ENCODE results near the gene LCE5A.

Gene LCE5A

DNA sequence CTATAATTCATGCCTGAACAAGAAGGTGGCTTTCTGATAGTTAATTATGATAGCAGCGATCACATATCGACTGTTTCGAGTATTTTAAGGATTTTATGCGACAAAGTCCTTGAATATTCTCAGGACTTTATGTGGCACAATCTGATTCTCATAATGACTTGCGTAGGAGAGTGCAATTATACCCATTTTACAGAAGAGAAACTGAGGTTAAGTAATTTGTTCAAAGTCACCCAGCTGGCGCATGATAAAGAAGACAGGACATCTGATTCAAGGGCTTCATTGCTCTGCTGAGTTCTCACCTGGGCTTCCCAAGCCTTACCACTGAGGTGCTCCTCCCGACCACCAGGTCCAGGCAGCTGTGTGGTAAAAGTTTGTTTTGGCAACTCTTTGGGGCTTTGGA is 5.5 kb downstream of the LCE5A start:
- H3K9me3 ChIP-seq (ENCODE audit: control insufficient read depth, low read length), result peaks cover 73% of the 10 kb centered on the region
- H3K27ac ChIP-seq (ENCODE audit: low read depth, low read length, severe bottlenecking), result no peak overlapping the region
- 62 to 74% methylated on average over 4 to 5 of the region's 7 CpGs for WGBS, 2 experiments (ENCODE audit: insufficient coverage in 2 of 2)
- no peak overlapping the region for H3K4me3 ChIP-seq (ENCODE audit: extremely low read depth, insufficient read depth, low read length, poor library complexity, severe bottlenecking)
- H3K36me3 ChIP-seq (ENCODE audit: control insufficient read depth, insufficient read depth, low read length), result no peaks in the 10 kb centered on the region
- H3K4me1 ChIP-seq (ENCODE audit: control insufficient read depth, insufficient read depth, low read length, poor library complexity, severe bottlenecking), result no peaks in the 10 kb centered on the region

DNA sequence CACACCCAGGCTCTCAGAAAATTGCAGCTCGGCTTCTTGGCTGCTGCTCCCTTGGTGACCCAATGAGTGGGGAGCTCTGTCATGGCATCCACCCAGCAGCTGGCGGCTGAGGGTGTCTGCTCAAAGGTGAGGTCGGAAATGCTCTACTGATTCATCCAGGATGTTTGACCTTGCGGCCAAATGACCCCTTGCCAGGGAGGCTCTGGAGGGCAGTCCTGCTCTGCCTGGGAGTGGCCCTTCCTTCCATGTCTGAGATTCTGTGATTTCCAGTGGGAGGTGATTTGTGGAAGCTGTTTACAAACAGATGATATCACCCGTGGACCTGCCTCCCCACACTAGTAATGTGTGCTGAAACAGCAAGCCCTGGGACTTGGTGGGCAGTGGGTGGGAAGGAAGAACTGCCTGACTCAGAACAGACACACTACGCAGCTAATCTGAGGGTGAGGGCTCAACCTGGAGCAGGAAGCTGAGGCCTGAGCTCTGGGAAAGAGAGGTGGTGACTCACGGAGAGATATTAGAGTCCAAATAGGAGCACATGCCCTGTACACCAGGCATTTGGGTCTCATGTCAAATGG is 6.7 kb downstream of the LCE5A start:
- H3K4me1 ChIP-seq (ENCODE audit: control insufficient read depth, insufficient read depth, low read length, poor library complexity, severe bottlenecking), result no peaks in the 10 kb centered on the region
- H3K36me3 ChIP-seq (ENCODE audit: control insufficient read depth, insufficient read depth, low read length), result no peaks in the 10 kb centered on the region
- no peak overlapping the region for H3K4me3 ChIP-seq (ENCODE audit: extremely low read depth, insufficient read depth, low read length, poor library complexity, severe bottlenecking)
- H3K27ac ChIP-seq (ENCODE audit: low read depth, low read length, severe bottlenecking), result no peak overlapping the region
- 61 to 67% methylated on average over 6 of the region's 7 CpGs for WGBS, 2 experiments (ENCODE audit: insufficient coverage in 2 of 2)
- peaks cover 79% of the 10 kb centered on the region for H3K9me3 ChIP-seq (ENCODE audit: control insufficient read depth, low read length)

DNA sequence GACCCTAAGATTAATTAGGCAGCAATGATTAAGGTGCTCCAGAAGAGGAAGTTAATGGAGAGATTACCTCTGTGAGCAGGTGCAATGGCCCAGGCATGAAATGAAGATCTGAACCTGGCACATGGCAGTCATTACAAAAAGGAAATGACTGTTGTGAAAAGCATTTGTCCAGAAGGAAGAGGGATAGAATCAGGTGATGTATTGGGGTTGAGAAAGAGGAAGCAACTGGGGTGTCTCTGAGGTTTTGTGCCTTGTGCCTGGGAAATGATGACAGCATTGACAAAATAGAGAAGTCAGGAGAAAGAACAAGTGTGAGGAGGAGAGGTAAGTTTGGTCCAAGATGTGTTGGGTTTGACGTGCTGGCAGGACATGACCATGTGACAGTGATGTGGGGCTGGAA is 9.2 kb downstream of the LCE5A start:
- H3K36me3 ChIP-seq (ENCODE audit: control insufficient read depth, insufficient read depth, low read length), result no peaks in the 10 kb centered on the region
- no peak overlapping the region for H3K27ac ChIP-seq (ENCODE audit: low read depth, low read length, severe bottlenecking)
- no peaks in the 10 kb centered on the region for H3K4me1 ChIP-seq (ENCODE audit: control insufficient read depth, insufficient read depth, low read length, poor library complexity, severe bottlenecking)
- peaks cover 58% of the 10 kb centered on the region for H3K9me3 ChIP-seq (ENCODE audit: control insufficient read depth, low read length)
- H3K4me3 ChIP-seq (ENCODE audit: extremely low read depth, insufficient read depth, low read length, poor library complexity, severe bottlenecking), result no peak overlapping the region
- no CpG with 5 or more reads among the region's 1 CpG for WGBS, 2 experiments (ENCODE audit: insufficient coverage in 2 of 2)

DNA sequence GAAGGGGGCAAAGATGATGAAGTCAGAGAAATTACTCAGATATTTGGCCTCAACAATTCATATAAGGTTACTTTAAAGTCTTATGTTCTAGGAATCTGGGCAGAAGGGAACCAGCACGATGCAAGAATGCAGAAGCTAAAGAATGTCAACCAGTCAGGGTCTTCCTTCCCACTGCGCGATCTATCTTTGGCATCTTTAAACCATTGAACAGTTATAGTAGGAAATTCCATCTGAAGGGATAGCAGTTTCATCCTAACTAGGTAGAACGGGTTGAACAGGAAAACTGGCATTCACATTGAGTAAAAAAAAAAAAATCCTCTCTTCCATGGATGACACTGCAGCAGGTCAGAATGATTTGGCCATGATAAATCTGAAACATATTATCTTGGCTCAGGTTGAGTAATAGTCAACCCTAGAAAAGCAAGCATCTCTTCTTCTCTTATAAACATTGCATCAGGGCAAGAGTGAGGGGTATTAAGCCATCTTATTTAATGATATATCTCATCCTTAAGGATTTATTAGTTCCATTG is 10.0 kb downstream of the LCE5A start:
- Histone ChIP-seq H3K27ac (ENCODE audit: low read depth, low read length, severe bottlenecking) (no peak overlapping the region), H3K4me1 (ENCODE audit: control insufficient read depth, insufficient read depth, low read length, poor library complexity, severe bottlenecking) (no peaks in the 10 kb centered on the region), H3K9me3 (ENCODE audit: control insufficient read depth, low read length) (peaks cover 55% of the 10 kb centered on the region), H3K36me3 (ENCODE audit: control insufficient read depth, insufficient read depth, low read length) (no peaks in the 10 kb centered on the region), H3K4me3 (ENCODE audit: extremely low read depth, insufficient read depth, low read length, poor library complexity, severe bottlenecking) (no peak overlapping the region)
- WGBS, 2 experiments (ENCODE audit: insufficient coverage in 2 of 2), result 0% methylated on average over 1 of the region's 4 CpGs

DNA sequence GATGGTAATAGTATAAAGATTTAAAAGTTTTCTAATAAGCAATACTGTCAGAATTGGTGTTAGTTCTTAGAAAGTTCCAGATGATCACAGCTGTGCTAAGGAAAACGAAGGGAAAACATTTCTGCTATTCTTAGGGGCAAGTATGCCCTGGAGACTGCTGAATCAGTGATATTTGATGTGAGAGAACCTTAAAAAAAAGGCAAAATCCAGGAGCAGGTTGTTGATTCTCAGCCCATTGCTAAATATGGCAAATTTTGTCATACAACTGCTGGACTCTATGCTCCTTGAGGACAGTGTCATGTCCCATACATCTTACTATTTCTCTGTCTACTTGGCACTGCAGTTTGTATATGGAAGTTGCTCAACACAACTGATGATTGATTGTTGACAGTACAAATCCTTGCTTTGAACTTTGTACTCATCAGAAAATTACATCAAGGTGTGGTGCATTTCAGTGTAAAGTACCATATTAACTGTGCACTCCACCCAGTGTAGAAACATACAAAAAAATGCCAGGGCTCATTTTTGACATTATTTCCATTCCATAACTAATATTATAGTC is 14.6 kb downstream of the LCE5A start:
- Histone ChIP-seq H3K4me1 (ENCODE audit: control insufficient read depth, insufficient read depth, low read length, poor library complexity, severe bottlenecking) (no peaks in the 10 kb centered on the region), H3K27ac (ENCODE audit: low read depth, low read length, severe bottlenecking) (no peak overlapping the region), H3K4me3 (ENCODE audit: extremely low read depth, insufficient read depth, low read length, poor library complexity, severe bottlenecking) (no peak overlapping the region), H3K9me3 (ENCODE audit: control insufficient read depth, low read length) (peaks cover 25% of the 10 kb centered on the region), H3K36me3 (ENCODE audit: control insufficient read depth, insufficient read depth, low read length) (no peaks in the 10 kb centered on the region)
- 0 to 9% methylated on average over 1 of the region's 1 CpG for WGBS, 2 experiments (ENCODE audit: insufficient coverage in 2 of 2)

DNA sequence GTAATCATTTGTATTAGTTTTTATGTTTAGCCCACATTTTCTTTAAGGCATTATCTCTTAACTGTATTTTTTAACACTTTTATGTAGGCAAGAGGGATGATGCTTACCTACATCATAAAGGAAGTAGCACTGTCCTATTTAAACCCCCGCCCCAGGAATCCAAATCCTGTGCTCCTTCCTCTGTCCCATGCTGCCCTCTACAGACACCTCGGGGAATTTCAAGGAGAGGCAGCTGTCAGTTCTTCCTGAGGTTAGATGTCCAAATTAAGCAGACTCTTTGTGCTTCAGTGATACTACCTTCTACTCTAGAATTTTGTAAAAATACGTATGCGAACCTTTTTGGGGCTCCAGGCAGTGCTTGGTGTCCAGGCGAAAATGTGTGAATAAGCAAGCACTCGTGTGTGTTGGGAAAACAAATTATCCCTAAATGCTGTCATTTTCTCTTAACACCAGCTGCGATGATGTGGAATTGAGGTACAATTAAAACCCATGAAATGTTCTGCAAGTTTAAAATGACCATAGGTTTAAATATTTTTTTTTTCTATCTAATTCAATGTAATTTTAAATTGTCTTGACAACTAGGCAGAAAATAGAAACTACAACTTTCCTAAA is 22.8 kb downstream of the LCE5A start:
- WGBS, 2 experiments (ENCODE audit: insufficient coverage in 2 of 2), result 77 to 100% methylated on average over 1 to 4 of the region's 7 CpGs
- H3K27ac ChIP-seq (ENCODE audit: low read depth, low read length, severe bottlenecking), result no peak overlapping the region
- no peak overlapping the region for H3K4me3 ChIP-seq (ENCODE audit: extremely low read depth, insufficient read depth, low read length, poor library complexity, severe bottlenecking)
- H3K4me1 ChIP-seq (ENCODE audit: control insufficient read depth, insufficient read depth, low read length, poor library complexity, severe bottlenecking), result no peaks in the 10 kb centered on the region
- H3K36me3 ChIP-seq (ENCODE audit: control insufficient read depth, insufficient read depth, low read length), result no peaks in the 10 kb centered on the region
- H3K9me3 ChIP-seq (ENCODE audit: control insufficient read depth, low read length), result peaks cover 37% of the 10 kb centered on the region

- no peaks in the 10 kb centered on the region for H3K36me3 ChIP-seq (ENCODE audit: control insufficient read depth, insufficient read depth, low read length)
- 0% methylated on average over 1 of the region's 3 CpGs for WGBS, 2 experiments (ENCODE audit: insufficient coverage in 2 of 2)
- H3K9me3 ChIP-seq (ENCODE audit: control insufficient read depth, low read length), result peaks cover 40% of the 10 kb centered on the region
- H3K27ac ChIP-seq (ENCODE audit: low read depth, low read length, severe bottlenecking), result no peak overlapping the region
- H3K4me3 ChIP-seq (ENCODE audit: extremely low read depth, insufficient read depth, low read length, poor library complexity, severe bottlenecking), result no peak overlapping the region
- H3K4me1 ChIP-seq (ENCODE audit: control insufficient read depth, insufficient read depth, low read length, poor library complexity, severe bottlenecking), result no peaks in the 10 kb centered on the region
These were observed 25.2 kb downstream of the LCE5A start for GRCh38 chr1:152535774-152536173.

GRCh38 chr1:152537496-152537895 is 26.9 kb downstream of the LCE5A start:
- 8 to 14% methylated on average over 1 to 2 of the region's 4 CpGs for WGBS, 2 experiments (ENCODE audit: insufficient coverage in 2 of 2)
- no peaks in the 10 kb centered on the region for H3K4me1 ChIP-seq (ENCODE audit: control insufficient read depth, insufficient read depth, low read length, poor library complexity, severe bottlenecking)
- H3K27ac ChIP-seq (ENCODE audit: low read depth, low read length, severe bottlenecking), result no peak overlapping the region
- no peaks in the 10 kb centered on the region for H3K36me3 ChIP-seq (ENCODE audit: control insufficient read depth, insufficient read depth, low read length)
- peaks cover 39% of the 10 kb centered on the region for H3K9me3 ChIP-seq (ENCODE audit: control insufficient read depth, low read length)
- no peak overlapping the region for H3K4me3 ChIP-seq (ENCODE audit: extremely low read depth, insufficient read depth, low read length, poor library complexity, severe bottlenecking)

GRCh38 chr1:152539901-152540300 is 29.3 kb downstream of the LCE5A start:
- Histone ChIP-seq H3K27ac (ENCODE audit: low read depth, low read length, severe bottlenecking) (no peak overlapping the region), H3K36me3 (ENCODE audit: control insufficient read depth, insufficient read depth, low read length) (no peaks in the 10 kb centered on the region), H3K4me1 (ENCODE audit: control insufficient read depth, insufficient read depth, low read length, poor library complexity, severe bottlenecking) (no peaks in the 10 kb centered on the region), H3K9me3 (ENCODE audit: control insufficient read depth, low read length) (peaks cover 53% of the 10 kb centered on the region), H3K4me3 (ENCODE audit: extremely low read depth, insufficient read depth, low read length, poor library complexity, severe bottlenecking) (no peak overlapping the region)
- no CpG with 5 or more reads among the region's 2 CpGs for WGBS, 2 experiments (ENCODE audit: insufficient coverage in 2 of 2)

- Histone ChIP-seq H3K4me3 (ENCODE audit: extremely low read depth, insufficient read depth, low read length, poor library complexity, severe bottlenecking) (no peak overlapping the region), H3K36me3 (ENCODE audit: control insufficient read depth, insufficient read depth, low read length) (no peaks in the 10 kb centered on the region), H3K9me3 (ENCODE audit: control insufficient read depth, low read length) (peaks cover 46% of the 10 kb centered on the region), H3K27ac (ENCODE audit: low read depth, low read length, severe bottlenecking) (no peak overlapping the region), H3K4me1 (ENCODE audit: control insufficient read depth, insufficient read depth, low read length, poor library complexity, severe bottlenecking) (no peaks in the 10 kb centered on the region)
- 67 to 72% methylated on average over 2 to 4 of the region's 4 CpGs for WGBS, 2 experiments (ENCODE audit: insufficient coverage in 2 of 2)
These were observed 33.2 kb downstream of the LCE5A start for GRCh38 chr1:152543820-152544219.

DNA sequence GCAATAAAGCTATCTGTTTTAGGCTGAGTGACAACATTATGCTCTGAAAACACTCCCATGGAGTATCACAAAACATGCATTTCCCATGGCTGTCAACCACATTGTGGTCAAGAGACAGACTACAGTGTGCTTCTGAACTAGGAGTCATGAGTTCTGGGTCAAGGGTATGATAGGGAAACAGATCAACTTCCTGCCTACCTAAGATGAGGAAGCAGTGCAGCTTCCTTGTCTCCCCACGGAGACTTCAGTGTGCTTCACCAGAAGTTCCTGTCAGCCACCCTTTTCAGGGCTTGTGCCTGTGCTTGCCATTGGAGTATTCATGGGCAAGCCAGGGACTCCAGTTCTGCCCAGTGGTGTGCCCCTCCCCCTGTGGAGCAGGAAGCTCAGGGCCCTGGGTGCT is 36.1 kb downstream of the LCE5A start:
- 39 to 50% methylated on average over 1 of the region's 1 CpG for WGBS, 2 experiments (ENCODE audit: insufficient coverage in 2 of 2)
- no peaks in the 10 kb centered on the region for H3K36me3 ChIP-seq (ENCODE audit: control insufficient read depth, insufficient read depth, low read length)
- no peaks in the 10 kb centered on the region for H3K4me1 ChIP-seq (ENCODE audit: control insufficient read depth, insufficient read depth, low read length, poor library complexity, severe bottlenecking)
- no peak overlapping the region for H3K27ac ChIP-seq (ENCODE audit: low read depth, low read length, severe bottlenecking)
- no peak overlapping the region for H3K4me3 ChIP-seq (ENCODE audit: extremely low read depth, insufficient read depth, low read length, poor library complexity, severe bottlenecking)
- H3K9me3 ChIP-seq (ENCODE audit: control insufficient read depth, low read length), result peaks cover 34% of the 10 kb centered on the region
